HG03159 (cell line): ENCODE data around the gene APOC4.
"Not testable (repeated sequence)": the region's sequence is repeated elsewhere in the genome, so short reads cannot be mapped to it uniquely, and the experiment has no call there.

ENCODE experiments used
- ATAC-seq: cut with Tn5 transposase; IDR thresholded peaks from one replicate; pipeline ENCODE4 v1.9.1; 2021; ENCODE audit warnings: mild to moderate bottlenecking, moderate library complexity; ENCODE audit not compliant: unreplicated experiment

APOC4 gene

DNA sequence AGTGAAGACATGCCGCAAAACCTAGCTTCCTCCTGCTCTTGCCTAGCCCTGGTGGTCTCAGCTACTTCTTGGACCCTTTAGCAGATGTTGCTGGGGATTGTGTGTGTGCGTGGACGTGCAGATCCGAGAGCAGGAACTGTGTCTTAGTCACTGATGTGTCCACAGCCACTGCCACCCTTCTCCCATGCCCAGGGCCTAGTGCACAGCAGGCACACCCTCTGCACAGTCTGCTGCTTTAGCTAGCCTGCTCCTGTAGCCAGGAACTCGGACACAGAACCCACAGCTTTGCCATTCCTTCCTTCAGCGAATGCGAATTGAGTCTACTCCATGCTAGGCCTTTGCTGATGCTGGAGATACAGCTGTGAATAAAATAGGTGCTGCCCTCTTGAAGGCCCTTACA, 15.5 kb downstream of the APOC4 start:
- no peak for ATAC-seq

- ATAC-seq: no peak
Measured at GRCh38 chr19:44958090-44958489, 16.1 kb downstream of the APOC4 start.

GRCh38 chr19:44959691-44960090, 17.7 kb downstream of the APOC4 start:
- ATAC-seq: no peak

GRCh38 chr19:44960906-44961728, 19.1 kb downstream of the APOC4 start:
- no peak for ATAC-seq

DNA sequence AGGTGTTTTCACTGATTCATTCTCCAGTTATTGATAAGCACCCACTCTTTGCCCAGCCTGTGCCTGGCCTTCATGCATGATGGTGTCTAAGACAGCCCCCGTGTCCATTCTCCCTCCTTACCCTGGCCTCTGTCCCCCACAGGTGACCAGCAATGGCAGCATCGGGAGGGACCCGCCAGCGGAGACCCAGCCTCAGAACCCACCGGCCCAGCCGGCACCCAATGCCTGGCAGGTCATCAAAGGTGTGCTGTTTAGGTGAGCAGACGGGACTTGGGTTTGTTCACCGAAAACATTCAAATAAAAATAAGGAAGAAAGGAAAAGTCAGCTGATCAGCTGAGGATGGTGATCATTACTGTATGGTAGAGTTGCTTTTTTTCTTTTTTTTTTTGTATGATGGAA, 19.8 kb downstream of the APOC4 start:
- no peak for ATAC-seq

DNA sequence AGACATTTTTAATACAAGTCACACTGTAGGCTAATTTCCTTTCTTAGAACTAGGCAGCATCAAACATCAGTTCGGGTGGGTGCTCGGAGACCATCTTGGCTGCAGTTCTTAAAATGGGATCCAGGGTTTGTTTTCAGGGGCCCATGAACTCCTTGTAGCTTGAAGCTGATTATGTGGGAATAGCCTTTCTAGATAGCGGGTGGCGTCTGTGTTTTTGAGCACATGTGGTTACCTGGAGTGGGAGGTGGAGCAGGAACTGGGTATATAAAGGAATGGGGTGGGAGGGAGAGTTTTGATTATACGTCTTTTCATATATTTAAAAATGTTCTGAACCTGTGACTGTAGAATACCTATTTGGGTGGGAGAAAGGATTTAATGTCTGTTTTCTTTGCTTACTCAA, 26.1 kb downstream of the APOC4 start:
- no peak for ATAC-seq

GRCh38 chr19:44968670-44969069, 26.6 kb downstream of the APOC4 start:
- no peak for ATAC-seq

- ATAC-seq: no peak
Measured at GRCh38 chr19:44969437-44969836, 27.4 kb downstream of the APOC4 start.

DNA sequence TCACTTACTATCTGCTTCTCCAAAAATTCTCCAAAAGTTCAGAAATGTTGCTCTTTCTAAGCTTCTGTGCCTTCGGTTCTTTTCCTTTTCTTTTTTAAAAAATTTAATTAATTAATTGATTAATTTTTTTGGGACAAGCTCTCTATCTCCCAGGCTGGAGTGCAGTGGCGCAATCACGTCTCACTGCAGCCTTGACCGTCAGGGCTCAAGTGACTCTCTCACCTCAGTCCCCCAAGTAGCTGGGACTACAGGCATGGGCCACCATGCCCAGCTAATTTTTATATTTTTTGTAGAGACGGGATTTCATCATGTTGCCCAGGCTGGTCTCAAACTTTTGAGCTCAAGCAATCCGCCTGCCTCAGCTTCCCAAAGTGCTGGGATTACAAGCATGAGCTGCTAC, 29.4 kb downstream of the APOC4 start:
- ATAC-seq: not testable (repeated sequence)

DNA sequence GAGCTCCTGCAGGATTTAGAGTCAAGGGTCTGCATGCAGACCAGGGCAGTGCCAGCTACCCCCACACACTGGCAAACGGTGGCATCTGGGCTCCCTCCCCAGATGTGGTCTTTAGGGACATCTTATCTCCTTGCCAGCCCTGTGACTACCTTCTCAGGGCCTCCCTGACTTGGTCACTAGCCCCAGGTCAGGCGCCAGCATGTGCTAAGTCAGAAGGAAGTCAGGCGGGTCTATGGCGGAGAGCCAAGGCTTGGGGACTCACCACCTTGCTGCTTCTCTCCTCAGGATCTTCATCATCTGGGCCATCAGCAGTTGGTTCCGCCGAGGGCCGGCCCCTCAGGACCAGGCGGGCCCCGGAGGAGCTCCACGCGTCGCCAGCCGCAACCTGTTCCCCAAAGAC, 30.8 kb downstream of the APOC4 start:
- no peak for ATAC-seq

DNA sequence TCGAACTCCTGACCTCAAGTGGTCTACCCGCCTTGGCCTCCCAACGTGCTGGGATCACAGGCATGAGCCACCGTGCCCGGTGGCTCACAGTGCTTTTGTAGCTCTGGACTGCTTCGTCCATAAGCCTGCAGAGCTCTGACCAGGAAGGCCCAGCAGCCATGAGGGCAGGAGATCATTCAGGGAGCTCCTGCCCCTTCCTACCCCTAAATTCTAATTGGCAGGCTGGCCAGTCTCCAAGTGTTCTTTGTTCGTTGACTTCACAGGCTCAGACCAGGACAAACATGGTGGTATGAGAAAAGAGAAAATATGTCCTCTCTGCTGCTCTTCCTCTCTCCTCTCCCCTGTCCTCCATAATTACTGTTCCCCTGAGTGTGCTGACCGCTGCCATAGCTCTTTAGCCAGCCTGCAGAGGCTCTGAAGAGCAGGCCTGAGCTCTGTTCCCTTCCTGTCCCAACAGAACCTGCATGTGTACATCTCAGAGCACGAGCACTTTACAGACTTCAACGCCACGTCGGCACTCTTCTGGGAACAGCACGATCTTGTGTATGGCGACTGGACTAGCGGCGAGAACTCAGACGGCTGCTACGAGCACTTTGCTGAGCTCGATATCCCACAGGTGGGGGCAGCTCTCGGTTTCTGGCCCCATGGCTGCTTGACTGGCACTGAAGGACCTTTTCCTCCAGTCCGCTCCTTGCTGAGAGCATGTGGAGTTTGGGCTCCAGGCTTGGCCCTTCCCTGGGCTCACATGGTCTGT, 32.1 kb downstream of the APOC4 start:
- no peak for ATAC-seq

DNA sequence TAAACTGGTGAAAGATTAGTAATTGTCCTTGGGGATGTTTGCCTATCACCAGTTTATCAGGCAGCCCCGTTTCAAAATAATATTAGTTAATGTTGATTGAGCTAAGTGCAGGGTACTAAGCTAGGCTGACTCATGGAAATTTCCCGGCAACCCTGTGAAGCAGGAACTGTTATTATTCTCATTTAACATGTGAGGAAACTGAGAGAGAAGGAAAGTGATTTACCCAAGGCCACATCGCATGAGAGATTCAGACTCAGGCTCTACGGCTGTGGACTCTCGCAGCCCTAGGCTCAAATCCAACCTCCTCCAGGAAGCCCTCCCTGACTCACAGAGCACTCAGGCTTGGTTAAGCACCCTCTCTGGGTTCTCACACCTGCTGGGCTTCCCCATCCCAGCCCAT, 32.8 kb downstream of the APOC4 start:
- ATAC-seq: no peak

DNA sequence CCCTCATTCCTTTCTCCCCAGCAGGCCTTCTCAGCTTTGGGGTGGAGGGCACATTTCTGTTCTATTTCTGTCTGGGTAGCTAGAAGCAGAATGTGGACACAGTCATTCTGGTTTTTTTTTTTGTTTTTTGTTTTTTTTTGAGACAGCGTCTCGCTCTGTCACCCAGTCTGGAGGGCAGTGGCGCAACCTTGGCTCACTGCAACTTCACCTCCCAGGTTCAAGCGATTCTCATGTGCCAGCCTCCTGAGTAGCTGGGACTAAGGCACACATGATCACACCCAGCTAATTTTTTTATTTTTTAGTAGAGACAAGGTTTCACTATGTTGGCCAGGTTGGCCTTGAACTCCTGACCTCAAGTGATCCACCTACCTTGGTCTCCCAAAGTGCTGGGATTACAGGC, 33.4 kb downstream of the APOC4 start:
- ATAC-seq: no peak

- no peak for ATAC-seq
Measured at GRCh38 chr19:44984005-44984404, 42.0 kb downstream of the APOC4 start.

GRCh38 chr19:44985445-44985844, 43.4 kb downstream of the APOC4 start:
- no peak for ATAC-seq

GRCh38 chr19:44986389-44986788, 44.4 kb downstream of the APOC4 start:
- ATAC-seq: no peak

- ATAC-seq: no peak
Measured at GRCh38 chr19:44987148-44987675, 45.2 kb downstream of the APOC4 start.

- ATAC-seq: no peak
Measured at GRCh38 chr19:44988273-44988672, 46.2 kb downstream of the APOC4 start.

DNA sequence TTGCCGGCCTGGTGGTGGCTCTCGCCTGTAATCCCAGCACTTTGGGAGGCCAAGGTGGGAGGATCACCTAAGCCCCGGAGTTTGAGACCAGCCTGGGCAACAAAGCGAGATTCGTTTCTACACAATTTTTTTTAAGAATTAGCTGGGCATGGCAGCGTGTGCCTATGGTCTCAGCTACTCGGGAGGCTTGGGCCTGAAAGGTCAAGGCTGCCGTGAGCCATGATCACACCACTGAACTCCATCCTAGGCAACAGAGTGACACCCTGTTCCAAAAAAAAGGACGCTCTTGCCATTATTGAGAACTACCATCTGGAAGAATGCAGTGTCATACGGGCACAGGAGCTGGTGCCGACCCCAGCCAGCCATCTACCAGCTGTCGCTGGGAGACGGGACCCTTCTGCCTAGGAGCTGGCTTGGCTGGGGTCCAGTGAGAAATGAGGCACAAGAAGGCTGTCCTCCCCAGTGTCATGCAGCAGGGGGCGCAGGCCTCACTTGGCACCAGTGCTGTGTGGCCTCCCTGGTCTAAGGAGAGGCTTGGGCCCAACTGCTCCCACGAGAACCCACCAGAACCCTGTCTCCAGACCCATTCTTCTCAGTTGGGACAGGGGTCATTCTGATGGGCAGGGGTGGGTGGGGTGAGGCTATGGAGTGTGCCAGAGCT, 47.0 kb downstream of the APOC4 start:
- no peak for ATAC-seq

GRCh38 chr19:44990459-44990858, 48.4 kb downstream of the APOC4 start:
- ATAC-seq: no peak

- ATAC-seq: no peak
Measured at GRCh38 chr19:44990966-44991365, 48.9 kb downstream of the APOC4 start.
